GM11168 (cell line): Measurements from ENCODE around the gene ASGR2.
"Not testable (repeated sequence)": the region's sequence is repeated elsewhere in the genome, so short reads cannot be mapped to it uniquely, and the experiment has no call there.

Experiments used
- in situ Hi-C: fragments of 300-500 bp; cut with MboI; formaldehyde crosslinking; loops from one replicate; pipeline ENCODE4 v1.12.0; 2022; ENCODE audit warnings: low sequenced_read_pairs; ENCODE audit not compliant: unreplicated experiment

Gene ASGR2, protein sequence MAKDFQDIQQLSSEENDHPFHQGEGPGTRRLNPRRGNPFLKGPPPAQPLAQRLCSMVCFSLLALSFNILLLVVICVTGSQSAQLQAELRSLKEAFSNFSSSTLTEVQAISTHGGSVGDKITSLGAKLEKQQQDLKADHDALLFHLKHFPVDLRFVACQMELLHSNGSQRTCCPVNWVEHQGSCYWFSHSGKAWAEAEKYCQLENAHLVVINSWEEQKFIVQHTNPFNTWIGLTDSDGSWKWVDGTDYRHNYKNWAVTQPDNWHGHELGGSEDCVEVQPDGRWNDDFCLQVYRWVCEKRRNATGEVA

GRCh38 chr17:7114241-7114874 lies at the start of gene ASGR2:
Gene ASGR2, minus strand, starts transcription at chr17:7114822. Its CDS starts 582 bp downstream, at chr17:7114240.
- in situ Hi-C loops, result no loop called here

- in situ Hi-C loops, result not testable (repeated sequence)
Observed at GRCh38 chr17:7159571-7159970, 44.9 kb upstream of the ASGR2 start.

DNA sequence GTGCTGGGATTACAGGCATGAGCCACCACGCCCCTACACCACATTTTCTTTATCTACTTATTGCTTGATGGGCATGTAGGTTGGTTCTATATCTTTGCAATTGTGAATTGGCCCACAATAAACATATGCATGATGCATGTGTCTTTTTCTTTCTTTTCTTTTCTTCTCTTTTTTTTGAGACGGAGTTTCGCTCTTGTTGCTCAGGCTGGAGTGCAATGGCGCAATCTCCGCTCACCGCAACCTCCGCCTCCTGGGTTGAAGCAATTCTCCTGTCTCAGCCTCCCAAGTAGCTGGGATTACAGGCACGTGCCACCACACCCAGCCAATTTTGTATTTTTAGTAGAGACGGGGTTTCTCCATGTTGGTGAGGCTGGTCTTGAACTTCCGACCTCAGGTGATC lies 43.8 kb upstream of the ASGR2 start:
- in situ Hi-C loops, result not testable (repeated sequence)

DNA sequence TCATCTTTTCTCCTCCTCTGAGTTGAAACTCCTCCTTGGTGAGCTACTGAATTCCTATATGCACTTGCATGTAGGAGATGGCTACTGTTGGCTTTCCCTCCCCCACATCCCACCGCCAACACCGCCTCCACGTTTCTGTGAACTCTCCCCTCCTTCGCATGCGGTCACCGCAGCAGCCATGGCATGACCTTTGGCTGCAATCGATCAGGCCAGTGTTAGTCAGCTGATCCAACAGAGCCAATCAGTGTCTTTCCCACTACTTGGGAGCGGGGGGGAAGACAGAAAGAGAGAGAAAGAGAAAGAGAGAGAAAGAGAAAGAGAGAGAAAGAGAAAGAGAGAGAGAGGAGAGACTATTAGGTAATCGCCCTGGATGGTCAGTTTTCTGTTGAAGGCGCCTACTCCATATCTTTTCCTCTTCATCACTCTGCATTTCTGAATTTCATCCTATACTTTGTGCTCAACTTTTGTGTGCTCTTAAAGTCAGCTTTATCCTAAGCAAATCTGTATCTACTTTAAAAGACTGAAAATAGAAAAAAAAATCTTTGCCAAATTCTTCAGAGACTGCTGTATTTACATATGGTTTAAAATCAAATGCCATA lies 41.8 kb upstream of the ASGR2 start:
- in situ Hi-C loops, result no loop called here

- in situ Hi-C loops, result no loop called here
Observed at GRCh38 chr17:7147772-7148171, 33.1 kb upstream of the ASGR2 start.

DNA sequence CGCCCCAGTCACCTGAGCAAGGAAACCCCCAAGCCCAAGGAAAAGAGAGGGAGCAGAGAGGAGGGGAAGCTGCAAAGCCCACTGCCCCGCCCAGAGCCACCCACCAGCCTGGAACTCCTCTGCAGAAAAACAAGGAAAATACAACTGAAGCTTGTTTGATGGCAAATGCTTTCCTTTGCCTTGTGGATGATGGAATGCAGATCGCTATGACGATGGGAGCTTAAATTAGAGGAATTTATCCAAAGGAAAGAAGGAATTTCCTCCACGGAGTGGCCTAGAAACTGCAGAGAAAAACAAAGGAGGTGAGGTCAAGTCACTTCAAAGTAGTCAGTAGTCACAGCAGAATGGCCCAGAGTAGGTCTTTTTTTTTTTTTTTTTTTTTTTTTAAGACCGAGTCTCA lies 31.5 kb upstream of the ASGR2 start:
- in situ Hi-C loops, result no loop called here

DNA sequence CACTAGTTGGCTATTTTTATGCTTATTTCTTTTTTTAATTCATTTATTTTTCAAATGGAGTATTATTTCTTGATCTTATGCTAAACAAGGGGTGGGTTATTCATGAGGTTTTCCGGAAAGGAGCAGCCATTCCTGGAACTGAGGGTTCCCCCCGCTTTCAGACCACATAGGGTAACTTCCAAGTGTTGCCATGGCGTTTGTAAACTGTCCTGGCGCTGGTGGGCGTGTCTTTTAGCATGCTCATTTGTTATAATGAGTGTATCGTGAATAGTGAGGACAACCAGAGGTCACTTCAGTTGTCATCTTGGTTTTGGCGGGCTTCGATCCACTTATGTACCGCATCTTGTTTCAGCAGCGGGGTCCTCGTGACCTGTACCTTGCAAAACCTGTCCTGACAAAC lies 29.6 kb upstream of the ASGR2 start:
- in situ Hi-C loops, result no loop called here

DNA sequence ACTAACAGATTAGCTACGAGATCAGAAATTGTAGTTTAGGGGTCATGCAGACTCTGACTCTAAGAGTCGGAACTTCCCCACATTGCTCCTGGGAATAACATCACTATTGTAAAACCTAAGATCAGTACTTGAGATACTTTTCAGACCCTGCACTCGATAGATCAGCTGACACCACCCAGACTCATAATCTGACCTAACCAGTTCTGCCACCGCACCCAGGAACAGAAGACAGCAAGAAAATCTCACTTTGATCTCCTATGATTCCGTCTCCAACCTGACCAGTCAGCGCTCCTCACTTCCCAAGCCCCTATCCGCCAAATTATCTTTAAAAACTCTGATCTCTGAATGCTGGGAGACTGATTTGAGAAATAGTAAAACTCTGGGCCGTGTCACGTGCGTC lies 27.2 kb upstream of the ASGR2 start:
- in situ Hi-C loops, result no loop called here

GRCh38 chr17:7139400-7139799 lies 24.8 kb upstream of the ASGR2 start:
- in situ Hi-C loops, result loop anchor here (5.0 kb wide), 1 partner anchor 87 kb away; no protein-coding TSS in a partner anchor

GRCh38 chr17:7138800-7139381 lies 24.3 kb upstream of the ASGR2 start:
- in situ Hi-C loops, result loop anchor here (5.0 kb wide), 1 partner anchor 87 kb away; no protein-coding TSS in a partner anchor

DNA sequence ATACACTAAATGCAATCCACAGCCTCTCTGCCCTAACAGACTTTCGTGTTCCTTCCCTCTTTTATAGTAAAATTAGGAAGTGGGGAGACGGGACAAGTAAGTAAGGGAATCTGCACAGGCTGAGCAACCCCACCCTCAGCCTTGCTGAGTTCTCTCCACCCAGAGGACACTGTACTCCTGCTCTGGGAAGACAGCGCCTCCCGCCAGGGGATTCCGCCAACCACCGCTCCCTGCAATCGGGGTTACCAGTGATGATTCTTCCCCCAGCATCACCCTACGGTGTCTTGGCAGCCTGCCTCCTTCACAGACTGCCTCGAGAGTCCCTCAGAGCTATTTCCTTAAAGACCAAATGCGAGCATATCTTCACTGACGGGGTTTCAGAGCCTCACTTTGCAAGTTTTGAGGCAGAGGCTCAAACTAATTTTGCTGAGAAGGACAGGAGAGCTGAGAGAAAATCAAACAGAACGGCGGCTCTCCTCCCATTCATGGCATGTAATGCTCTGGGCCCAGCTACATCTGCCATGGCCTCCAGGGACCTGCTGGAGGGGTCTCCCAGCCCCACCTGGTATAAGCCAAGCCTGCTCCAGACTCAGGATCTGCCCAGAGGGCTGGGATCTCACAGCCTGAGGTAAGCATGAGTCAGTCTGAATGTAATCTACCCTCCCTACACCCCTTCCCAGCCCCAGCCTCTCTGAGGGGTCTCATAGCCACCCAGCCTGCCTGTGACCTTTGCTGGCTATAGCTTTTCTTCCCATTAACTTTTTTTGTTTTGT lies 22.7 kb upstream of the ASGR2 start:
- in situ Hi-C loops, result loop anchor here (5.0 kb wide), 1 partner anchor 85 kb away; no protein-coding TSS in a partner anchor

GRCh38 chr17:7136266-7136877 lies 21.8 kb upstream of the ASGR2 start:
- in situ Hi-C loops, result loop anchor here (5.0 kb wide), 1 partner anchor 84 kb away; no protein-coding TSS in a partner anchor

- in situ Hi-C loops, result no loop called here
Observed at GRCh38 chr17:7133916-7134315, 19.3 kb upstream of the ASGR2 start.

GRCh38 chr17:7133424-7133823 lies 18.8 kb upstream of the ASGR2 start:
- in situ Hi-C loops, result no loop called here

GRCh38 chr17:7132511-7133094 lies 18.0 kb upstream of the ASGR2 start:
- in situ Hi-C loops, result no loop called here

- in situ Hi-C loops, result no loop called here
Observed at GRCh38 chr17:7131423-7131791, 16.8 kb upstream of the ASGR2 start.

DNA sequence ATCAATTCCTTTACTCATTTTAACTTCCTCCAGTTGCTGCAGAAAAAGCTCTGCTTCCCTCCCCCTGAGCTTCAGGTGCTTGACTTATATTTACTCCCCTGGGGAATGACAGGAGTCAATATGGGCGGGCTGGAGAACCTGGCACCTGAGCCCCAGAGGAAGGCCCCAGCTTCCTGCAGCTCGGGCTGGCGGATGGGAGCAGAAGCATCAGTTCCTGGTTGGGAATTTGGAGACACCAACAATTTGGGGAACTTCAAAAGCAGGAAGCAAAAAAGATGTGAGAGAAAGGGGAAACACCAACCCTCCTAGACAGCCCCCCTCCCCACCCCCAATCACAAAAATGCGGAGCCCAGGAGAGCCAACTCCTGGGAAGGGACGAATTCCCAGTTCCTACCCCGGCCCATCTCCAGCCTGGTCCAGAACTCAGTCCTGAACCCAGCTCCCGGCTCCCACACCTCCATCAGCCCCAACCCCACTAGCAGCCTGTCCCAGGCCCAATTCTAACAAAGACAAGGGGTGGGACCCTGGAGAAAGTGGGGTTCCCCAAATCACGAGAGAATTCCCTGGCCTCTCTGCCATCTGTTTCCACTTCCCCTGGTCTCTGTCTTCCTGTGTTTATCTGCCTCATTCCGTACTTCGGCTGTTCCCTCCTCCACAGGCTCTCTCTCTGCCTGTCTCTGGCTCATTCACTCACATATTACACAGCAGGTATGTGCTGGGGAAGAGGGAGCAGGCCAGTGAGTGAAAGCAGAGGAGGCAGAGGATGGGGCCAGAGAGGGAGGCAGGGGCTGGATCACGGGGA lies 16.2 kb upstream of the ASGR2 start:
- in situ Hi-C loops, result no loop called here

DNA sequence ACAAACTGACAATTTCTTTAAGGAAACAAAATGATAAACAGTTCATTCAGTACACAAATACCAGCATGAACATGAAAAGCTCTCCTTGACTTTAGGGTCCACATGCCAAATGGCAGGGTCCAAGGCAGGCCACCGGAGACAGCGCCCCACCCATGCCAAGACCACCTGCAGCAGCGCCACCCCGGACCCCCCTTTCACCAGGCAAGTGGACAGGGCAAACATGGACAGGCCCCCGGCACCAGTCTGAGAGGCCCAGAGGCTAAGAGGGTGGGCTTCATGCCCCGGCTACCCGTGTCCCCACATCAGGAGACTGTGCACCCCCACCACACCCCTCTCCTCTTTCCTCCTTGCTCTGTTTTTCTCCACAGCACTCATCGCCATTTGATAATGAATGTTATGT lies 14.7 kb upstream of the ASGR2 start:
- in situ Hi-C loops, result no loop called here

- in situ Hi-C loops, result no loop called here
Observed at GRCh38 chr17:7128160-7128559, 13.5 kb upstream of the ASGR2 start.
